Memory B cell (primary cell): ENCODE data around the gene ZNF488.

ENCODE experiments used
- ATAC-seq: fragments of 150-1000 bp; cut with Tn5 transposase; 2 replicates; pipeline ENCODE4 v1.10.0; 2021; ENCODE audit warnings: low read depth, mild to moderate bottlenecking, moderate library complexity
- DNase-seq, 2 donors: peaks; one replicate each; pipeline ENCODE4 v3.0.0; 2022; ENCODE audit warnings: low spot score in 2 of 2
- H3K27ac Mint-ChIP-seq: one replicate; pipeline ENCODE4 v1.8.0; 2022; ENCODE audit warnings: mild to moderate bottlenecking, moderate library complexity, mixed read lengths
- H3K27me3 Mint-ChIP-seq: one replicate; pipeline ENCODE4 v1.8.0; 2022; ENCODE audit warnings: mixed read lengths
- H3K36me3 Mint-ChIP-seq: one replicate; pipeline ENCODE4 v1.8.0; 2022; ENCODE audit warnings: mild to moderate bottlenecking, mixed read lengths
- H3K4me1 Mint-ChIP-seq: one replicate; pipeline ENCODE4 v1.8.0; 2022; ENCODE audit warnings: mixed read lengths
- H3K4me3 Mint-ChIP-seq: one replicate; pipeline ENCODE4 v1.8.0; 2022; ENCODE audit warnings: mild to moderate bottlenecking, moderate library complexity, mixed read lengths
- H3K9me3 Mint-ChIP-seq: one replicate; pipeline ENCODE4 v1.8.0; 2022; ENCODE audit warnings: mixed read lengths

Gene ZNF488

DNA sequence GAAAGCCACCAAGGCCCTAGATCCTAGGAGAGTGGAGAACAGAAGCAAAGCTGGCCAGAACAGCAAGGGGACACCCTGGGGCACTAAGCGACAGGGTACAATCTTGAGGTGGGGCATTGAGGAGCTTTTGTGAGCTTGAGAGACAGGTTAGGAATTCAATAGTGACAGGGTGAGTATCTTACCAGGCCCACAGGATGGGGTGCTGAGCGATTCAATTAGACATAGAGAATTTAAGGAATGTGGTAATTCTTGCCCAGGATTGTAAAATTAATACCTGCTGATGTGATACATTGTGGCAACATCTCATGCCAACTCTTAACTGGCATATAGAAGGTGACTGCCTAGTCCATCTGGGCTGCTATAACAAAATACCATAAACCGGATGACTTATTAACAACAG lies 21.9 kb downstream of the ZNF488 start:
- Mint-ChIP-seq H3K9me3 (no peaks in the 10 kb centered on the region), H3K27ac (no peak overlapping the region), H3K4me3 (no peak overlapping the region), H3K36me3 (no peaks in the 10 kb centered on the region), H3K4me1 (peaks cover 2% of the 10 kb centered on the region), H3K27me3 (peaks cover 10% of the 10 kb centered on the region)
- ATAC-seq (no peak), DNase-seq (no peak)

- H3K9me3 Mint-ChIP-seq: no peaks in the 10 kb centered on the region
- no peak overlapping the region for H3K27ac Mint-ChIP-seq
- H3K36me3 Mint-ChIP-seq: no peaks in the 10 kb centered on the region
- H3K4me3 Mint-ChIP-seq: no peak overlapping the region
- no peak for ATAC-seq
- peaks cover 2% of the 10 kb centered on the region for H3K4me1 Mint-ChIP-seq
- H3K27me3 Mint-ChIP-seq: peaks cover 8% of the 10 kb centered on the region
- DNase-seq: no peak
Observed at GRCh38 chr10:47361293-47361692, 22.8 kb downstream of the ZNF488 start.

GRCh38 chr10:47360419-47361040 lies 23.6 kb downstream of the ZNF488 start:
- Mint-ChIP-seq H3K4me1 (peaks cover 2% of the 10 kb centered on the region), H3K27me3 (peaks cover 4% of the 10 kb centered on the region), H3K9me3 (no peaks in the 10 kb centered on the region), H3K4me3 (no peak overlapping the region), H3K36me3 (no peaks in the 10 kb centered on the region), H3K27ac (no peak overlapping the region)
- DNase-seq: no peak
- ATAC-seq: no peak

- ATAC-seq: no peak
- Mint-ChIP-seq H3K36me3 (no peaks in the 10 kb centered on the region), H3K9me3 (no peaks in the 10 kb centered on the region), H3K27ac (no peak overlapping the region), H3K27me3 (no peaks in the 10 kb centered on the region), H3K4me3 (no peak overlapping the region), H3K4me1 (peaks cover 2% of the 10 kb centered on the region)
- no peak for DNase-seq
Observed at GRCh38 chr10:47359626-47360418, 24.3 kb downstream of the ZNF488 start.

DNA sequence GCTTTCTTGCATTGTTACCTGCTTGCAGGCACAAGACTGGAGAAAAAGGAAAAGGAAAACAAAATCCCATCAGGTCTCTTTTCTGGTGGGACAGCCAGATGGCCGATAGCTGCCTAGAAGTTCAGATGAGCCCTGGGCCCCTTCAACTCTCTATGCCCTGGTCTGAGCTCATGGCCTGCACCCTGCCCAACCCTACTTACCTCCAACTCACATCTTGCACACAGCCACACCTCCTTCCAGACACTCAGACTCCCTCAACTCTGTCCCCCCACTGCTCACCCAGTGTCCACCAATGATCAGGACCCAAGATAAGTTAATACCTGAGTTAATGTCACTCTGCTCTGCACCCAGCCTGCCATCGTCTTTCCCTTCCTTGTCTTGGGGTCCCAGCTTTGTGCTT lies 25.0 kb downstream of the ZNF488 start:
- no peaks in the 10 kb centered on the region for H3K9me3 Mint-ChIP-seq
- H3K27me3 Mint-ChIP-seq: no peaks in the 10 kb centered on the region
- no peak overlapping the region for H3K4me3 Mint-ChIP-seq
- no peaks in the 10 kb centered on the region for H3K36me3 Mint-ChIP-seq
- DNase-seq (no peak), ATAC-seq (no peak)
- no peak overlapping the region for H3K27ac Mint-ChIP-seq
- no peaks in the 10 kb centered on the region for H3K4me1 Mint-ChIP-seq

DNA sequence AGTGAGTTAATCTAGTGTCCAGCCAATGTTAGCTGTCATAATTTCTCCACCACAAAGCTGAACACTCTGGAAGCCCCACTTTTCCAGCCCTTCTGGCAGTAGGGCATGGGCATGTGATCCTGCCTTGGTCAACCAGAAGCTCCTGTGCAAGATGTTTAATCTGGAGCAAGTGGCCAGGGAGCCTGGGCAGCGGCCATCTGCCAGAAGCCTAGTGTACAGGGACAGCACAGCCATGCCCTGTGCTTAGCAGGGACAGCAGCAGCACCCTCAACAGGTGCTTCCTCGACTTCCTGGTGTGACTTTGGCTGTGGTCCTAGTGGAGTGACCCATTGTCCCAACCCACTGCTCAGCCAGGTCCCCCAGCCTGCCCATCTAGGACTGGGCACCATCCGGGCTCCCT lies 25.6 kb downstream of the ZNF488 start:
- Mint-ChIP-seq H3K27me3 (no peaks in the 10 kb centered on the region), H3K36me3 (no peaks in the 10 kb centered on the region), H3K4me3 (no peak overlapping the region), H3K9me3 (no peaks in the 10 kb centered on the region), H3K27ac (no peak overlapping the region), H3K4me1 (no peaks in the 10 kb centered on the region)
- ATAC-seq (no peak), DNase-seq (no peak)

GRCh38 chr10:47357911-47358310 lies 26.2 kb downstream of the ZNF488 start:
- ATAC-seq (no peak), DNase-seq (no peak)
- Mint-ChIP-seq H3K9me3 (no peaks in the 10 kb centered on the region), H3K4me3 (no peak overlapping the region), H3K36me3 (no peaks in the 10 kb centered on the region), H3K27ac (no peak overlapping the region), H3K4me1 (no peaks in the 10 kb centered on the region), H3K27me3 (no peaks in the 10 kb centered on the region)

- Mint-ChIP-seq H3K27ac (no peak overlapping the region), H3K4me3 (no peak overlapping the region), H3K9me3 (no peaks in the 10 kb centered on the region), H3K36me3 (no peaks in the 10 kb centered on the region), H3K27me3 (peaks cover 2% of the 10 kb centered on the region), H3K4me1 (no peaks in the 10 kb centered on the region)
- ATAC-seq: no peak
- no peak for DNase-seq
Observed at GRCh38 chr10:47357131-47357582, 26.9 kb downstream of the ZNF488 start.

DNA sequence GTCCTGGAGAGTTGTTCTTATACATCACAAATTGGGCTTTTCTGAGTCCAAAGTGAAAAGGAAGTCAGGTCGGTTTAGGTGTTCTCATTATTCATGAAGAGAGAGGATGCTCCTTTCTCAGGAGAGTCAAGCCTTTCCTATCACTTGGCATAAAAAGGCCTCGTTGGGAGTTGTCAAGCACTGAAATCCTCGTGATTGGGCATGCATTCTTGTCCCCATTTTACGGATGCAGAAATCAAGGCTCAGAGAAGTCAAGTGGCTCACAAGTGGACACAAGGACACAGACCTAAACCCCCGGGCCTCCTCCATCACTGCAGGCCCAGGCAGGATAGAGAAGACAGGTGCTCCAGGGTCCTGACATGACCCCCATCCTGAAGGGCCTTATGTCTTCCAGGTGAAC lies 27.4 kb downstream of the ZNF488 start:
- Mint-ChIP-seq H3K27me3 (peaks cover 2% of the 10 kb centered on the region), H3K9me3 (no peaks in the 10 kb centered on the region), H3K36me3 (no peaks in the 10 kb centered on the region), H3K27ac (no peak overlapping the region), H3K4me1 (no peaks in the 10 kb centered on the region), H3K4me3 (no peak overlapping the region)
- ATAC-seq (no peak), DNase-seq (no peak)

DNA sequence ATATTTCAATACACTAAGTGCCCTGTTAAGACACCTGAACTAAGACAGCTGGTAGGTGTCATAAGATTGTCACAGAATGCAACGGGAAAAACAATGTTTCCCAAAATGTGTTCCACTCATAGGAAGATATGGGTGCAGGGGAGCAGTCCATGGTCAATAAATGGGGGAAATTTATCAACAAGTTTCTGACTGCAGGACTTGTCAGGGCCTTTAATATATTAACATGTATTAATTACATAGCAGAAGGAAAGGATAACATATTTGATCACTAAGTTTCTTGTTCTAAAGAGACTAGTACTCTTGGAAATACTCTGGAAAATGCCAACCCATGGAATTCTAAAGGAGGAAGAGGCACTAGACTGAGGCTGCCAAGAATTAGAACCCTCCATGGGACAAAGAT lies 29.2 kb downstream of the ZNF488 start:
- Mint-ChIP-seq H3K4me1 (no peaks in the 10 kb centered on the region), H3K9me3 (no peaks in the 10 kb centered on the region), H3K27ac (no peak overlapping the region), H3K4me3 (no peak overlapping the region), H3K36me3 (no peaks in the 10 kb centered on the region), H3K27me3 (peaks cover 2% of the 10 kb centered on the region)
- DNase-seq (no peak), ATAC-seq (no peak)

- Mint-ChIP-seq H3K9me3 (no peaks in the 10 kb centered on the region), H3K4me1 (no peaks in the 10 kb centered on the region), H3K27ac (no peak overlapping the region), H3K36me3 (no peaks in the 10 kb centered on the region), H3K4me3 (no peak overlapping the region), H3K27me3 (peaks cover 2% of the 10 kb centered on the region)
- DNase-seq (no peak), ATAC-seq (no peak)
Observed at GRCh38 chr10:47354165-47354564, 29.9 kb downstream of the ZNF488 start.

GRCh38 chr10:47353351-47353750 lies 30.7 kb downstream of the ZNF488 start:
- no peaks in the 10 kb centered on the region for H3K9me3 Mint-ChIP-seq
- peaks cover 4% of the 10 kb centered on the region for H3K27me3 Mint-ChIP-seq

GRCh38 chr10:47351899-47352815 lies 31.9 kb downstream of the ZNF488 start:
- no peaks in the 10 kb centered on the region for H3K4me1 Mint-ChIP-seq
- no peak overlapping the region for H3K4me3 Mint-ChIP-seq
- H3K27me3 Mint-ChIP-seq: peaks cover 4% of the 10 kb centered on the region
- H3K9me3 Mint-ChIP-seq: no peaks in the 10 kb centered on the region
- H3K36me3 Mint-ChIP-seq: no peaks in the 10 kb centered on the region
- no peak overlapping the region for H3K27ac Mint-ChIP-seq
- no peak for DNase-seq
- no peak for ATAC-seq

More at GRCh38 chr10:47353351-47353750, 30.7 kb downstream of the ZNF488 start:
- Mint-ChIP-seq H3K27ac (no peak overlapping the region), H3K4me3 (no peak overlapping the region), H3K36me3 (no peaks in the 10 kb centered on the region), H3K4me1 (no peaks in the 10 kb centered on the region)
- ATAC-seq (no peak), DNase-seq (no peak)
